Cardiac septum (tissue), 1 donor: ENCODE results near the gene SKI. TPM values are rescaled to one million over a fixed set of nuclear protein-coding genes. Genes with fewer than 3 reads are reported as not detected.
A peak's percentile ranks its signal among the peaks of the same experiment; 100 is the strongest.

Experiments used
- DNase-seq: peaks from one replicate; pipeline ENCODE4 v3.0.0-alpha.2; 2020; ENCODE audit warnings: low spot score
- intact Hi-C: fragments of 100-400 bp; cut with DNase I; formaldehyde crosslinking; loops from one replicate; pipeline ENCODE4 v1.14.0; 2022
- total RNA-seq: library from RNA; stranded (reverse); fragmentation: NEBNext Ultra II Directional; extraction: Animal tissue kit (Norgen Biotek cat#: 25700); gene quantifications from one replicate; pipeline ENCODE4 v1.2.1, GENCODE V29; 2021
- donor health status: DM: no; HTN: no; CAD: no.

SKI gene
- total RNA-seq, 1 donor from 2014 or later, result 39.9 TPM

DNA sequence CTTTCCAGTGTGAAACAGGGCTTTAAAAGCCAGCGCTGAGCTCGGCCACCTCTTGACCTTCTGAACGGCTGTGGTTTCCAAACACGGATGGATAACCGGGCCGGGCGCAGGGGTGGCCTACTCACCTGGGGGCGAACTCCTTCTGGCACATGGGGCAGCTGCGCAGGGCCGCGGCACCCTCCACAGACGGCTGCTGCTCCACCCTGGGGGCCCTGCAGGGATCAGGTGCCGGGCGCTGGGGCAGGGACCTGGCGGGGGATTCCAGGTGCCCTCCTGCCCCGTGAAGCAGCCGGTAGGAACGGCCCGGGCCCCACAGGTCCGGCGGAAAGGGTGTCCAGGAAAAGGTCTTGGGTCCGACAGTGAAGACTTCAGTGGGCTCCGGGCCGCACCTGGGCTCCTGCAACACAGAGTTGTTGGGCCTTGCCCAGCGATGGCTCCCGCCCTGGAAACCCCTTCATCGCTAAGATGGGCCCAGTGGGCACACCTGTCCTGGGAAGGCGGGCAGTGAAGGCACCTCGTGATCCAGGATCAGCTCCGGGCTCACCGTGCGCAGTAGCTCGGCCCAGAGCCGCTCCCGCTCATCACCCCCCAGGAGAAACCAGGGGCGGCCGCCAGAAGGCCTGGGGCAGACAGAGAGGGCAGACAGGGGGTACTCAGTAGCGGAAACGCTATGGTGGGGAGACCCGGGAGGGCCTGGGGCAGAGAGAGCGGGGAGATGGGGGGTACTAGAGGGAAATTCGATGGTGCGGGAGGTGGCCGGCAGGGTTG lies 34.4 kb upstream of the SKI start:
- intact Hi-C loops, result no loop called here

GRCh38 chr1:2194319-2194897 lies 33.7 kb upstream of the SKI start, which contains the start of gene FAAP20:
Gene FAAP20 (minus strand): TSS chr1:2194772. CDS start chr1:2194749, 23 bp downstream.
- intact Hi-C loops, result no loop called here
- peak; percentile 88 for DNase-seq

More for the DNA sequence above, 34.4 kb upstream of the SKI start:
- no peak for DNase-seq

GRCh38 chr1:2194898-2195673 lies 33.0 kb upstream of the SKI start:
- intact Hi-C loops, result loop anchor here (1.0 to 5.0 kb wide), 3 partner anchors 186 to 447 kb away; no protein-coding TSS in a partner anchor
- peak; percentile 95 for DNase-seq

GRCh38 chr1:2195785-2196184 lies 32.3 kb upstream of the SKI start:
- no peak for DNase-seq
- intact Hi-C loops, result loop anchor here (1.0 to 5.0 kb wide), 4 partner anchors 119 to 447 kb away; no protein-coding TSS in a partner anchor

- DNase-seq, result no peak
- intact Hi-C loops, result loop anchor here (2.0 to 5.0 kb wide), 3 partner anchors 118 to 445 kb away; no protein-coding TSS in a partner anchor
These were observed 31.0 kb upstream of the SKI start for GRCh38 chr1:2196901-2197638.

- DNase-seq, result no peak
- intact Hi-C loops, result loop anchor here (2.0 to 5.0 kb wide), 3 partner anchors 117 to 445 kb away; no protein-coding TSS in a partner anchor
These were observed 30.4 kb upstream of the SKI start for GRCh38 chr1:2197707-2198165.

- no peak for DNase-seq
- intact Hi-C loops, result loop anchor here (5.0 kb wide), 2 partner anchors 349 to 444 kb away; no protein-coding TSS in a partner anchor
These were observed 29.5 kb upstream of the SKI start for GRCh38 chr1:2198571-2198970.

GRCh38 chr1:2199042-2199810 lies 28.9 kb upstream of the SKI start:
- peak; percentile 93 for DNase-seq
- intact Hi-C loops, result loop anchor here (5.0 kb wide), 2 partner anchors 348 to 443 kb away; no protein-coding TSS in a partner anchor

- no peak for DNase-seq
- intact Hi-C loops, result no loop called here
These were observed 27.7 kb upstream of the SKI start for GRCh38 chr1:2200308-2200943.

DNA sequence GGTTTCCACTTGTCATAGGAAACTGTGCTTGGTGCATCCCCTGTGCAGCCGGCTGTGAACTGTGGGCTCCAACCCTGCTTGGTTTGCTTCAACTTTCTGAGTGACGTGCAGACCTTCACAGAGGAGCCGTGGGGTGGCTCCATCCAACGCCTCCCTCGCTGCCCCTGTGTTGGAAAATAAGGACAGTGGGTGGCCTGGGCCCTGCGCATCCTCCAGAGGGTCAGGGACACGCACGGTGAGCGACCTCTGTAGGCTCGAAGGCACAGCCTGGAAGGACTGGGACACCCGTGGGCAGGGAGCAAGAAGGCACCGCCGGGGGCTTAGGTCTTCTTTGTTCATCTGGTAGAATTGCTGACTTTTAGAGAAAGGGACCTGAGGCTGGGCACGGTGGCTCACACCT lies 27.1 kb upstream of the SKI start:
- no peak for DNase-seq
- intact Hi-C loops, result no loop called here

DNA sequence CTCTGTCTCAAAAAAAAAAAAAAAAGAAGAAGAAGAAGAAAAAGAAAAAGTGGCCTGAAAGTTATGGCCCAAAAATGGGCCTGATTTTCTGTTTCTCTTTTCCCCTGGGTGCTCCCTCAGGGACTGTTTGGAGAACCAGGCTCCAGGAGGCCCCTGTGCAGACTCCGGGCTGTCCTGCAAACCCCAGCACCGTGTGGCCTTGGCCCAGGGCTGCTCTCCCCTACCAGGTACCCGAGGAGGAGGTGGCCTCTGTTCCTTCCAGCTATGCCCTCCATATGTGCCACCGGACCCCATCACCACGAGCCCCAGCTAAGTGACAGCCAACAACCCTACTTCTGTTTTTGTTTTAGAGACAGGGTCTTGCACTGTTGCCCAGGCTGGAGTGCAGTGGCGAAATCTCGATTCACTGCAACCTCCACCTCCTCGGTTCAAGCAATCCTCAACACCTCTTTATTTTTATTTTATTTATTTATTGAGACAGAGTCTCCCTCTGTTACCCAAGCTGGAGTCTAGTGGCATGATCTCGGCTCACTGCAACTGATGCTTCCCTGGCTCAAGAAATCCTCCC lies 26.0 kb upstream of the SKI start:
- intact Hi-C loops, result no loop called here
- no peak for DNase-seq

- DNase-seq, result no peak
- intact Hi-C loops, result no loop called here
These were observed 25.1 kb upstream of the SKI start for GRCh38 chr1:2202843-2203601.

DNA sequence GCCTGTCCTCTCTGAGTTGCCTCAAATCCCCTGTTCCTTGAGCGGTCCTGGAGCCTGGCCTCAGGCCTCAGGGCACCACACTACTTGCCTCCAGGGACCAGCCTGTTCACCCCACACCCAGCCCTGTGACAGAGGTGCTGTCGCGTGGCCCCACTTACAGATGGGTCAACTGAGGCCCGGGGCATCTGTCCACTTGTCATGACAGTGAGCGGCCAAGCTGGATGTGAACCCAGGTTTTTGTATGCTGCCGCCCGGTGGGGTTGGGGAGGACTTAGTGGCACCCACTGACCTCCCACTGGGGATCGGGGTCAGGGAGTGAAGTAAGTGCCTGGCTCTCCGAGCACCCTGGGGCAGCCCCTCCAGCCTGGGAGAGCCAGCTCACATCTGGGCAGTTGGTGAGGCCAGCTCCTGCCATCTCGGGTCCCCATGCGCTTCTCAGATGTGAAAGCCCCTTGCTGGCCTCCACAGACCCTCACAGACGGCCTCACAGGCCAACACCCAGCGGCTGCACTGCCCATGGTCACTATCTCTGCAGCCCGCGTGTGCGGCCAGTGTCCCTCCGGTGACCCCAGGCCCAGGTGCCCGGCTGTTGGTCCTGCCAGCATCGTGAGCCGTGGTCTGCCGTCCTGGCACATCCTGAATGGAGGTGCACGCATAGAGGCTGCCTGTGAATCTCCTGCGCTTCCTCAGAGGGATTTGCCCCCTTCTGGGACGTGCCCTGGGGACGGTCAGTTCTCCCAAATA lies 24.3 kb upstream of the SKI start:
- intact Hi-C loops, result loop anchor here (2.0 kb wide), 1 partner anchor 27 kb away; no protein-coding TSS in a partner anchor
- DNase-seq, result no peak

DNA sequence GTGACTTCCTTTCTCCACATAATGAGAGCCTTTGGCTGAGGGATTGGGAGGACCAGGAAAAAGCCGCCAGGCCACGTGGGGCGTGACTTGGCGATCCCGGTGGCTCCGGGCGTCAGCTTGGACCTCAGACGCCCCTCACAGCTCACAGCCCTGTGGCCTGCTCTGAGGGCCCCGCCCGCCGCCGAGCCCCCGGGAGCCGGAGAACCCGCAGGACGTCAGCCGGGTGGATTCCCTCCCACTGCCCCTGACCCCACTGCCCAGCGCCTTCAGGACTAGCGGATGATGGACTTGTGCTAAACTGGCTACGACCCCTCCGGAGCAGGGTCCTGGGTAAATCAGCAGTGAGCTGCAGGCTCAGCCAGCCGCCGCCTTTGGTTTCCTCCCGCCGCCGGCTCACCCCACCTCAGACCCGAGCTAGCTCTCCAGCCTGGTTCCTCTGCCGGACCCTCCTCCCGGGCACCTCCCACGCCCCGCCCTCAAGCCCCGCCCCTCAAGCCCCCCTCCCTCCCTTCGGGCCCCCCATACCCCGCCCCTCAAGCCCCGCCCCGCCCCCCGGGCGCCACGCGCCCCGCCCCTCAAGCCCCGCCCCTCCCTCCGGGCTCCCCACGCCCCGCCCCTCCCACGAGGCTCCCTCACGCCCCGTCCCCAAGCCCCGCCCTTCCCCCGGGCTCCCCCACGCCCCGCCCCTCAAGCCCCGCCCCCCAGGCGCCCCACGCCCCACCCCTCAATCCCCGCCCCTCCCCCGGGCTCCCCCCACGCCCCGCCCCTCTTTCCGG lies 23.5 kb upstream of the SKI start:
- peak; percentile 94 for DNase-seq
- intact Hi-C loops, result loop anchor here (2.0 kb wide), 1 partner anchor 26 kb away; no protein-coding TSS in a partner anchor

DNA sequence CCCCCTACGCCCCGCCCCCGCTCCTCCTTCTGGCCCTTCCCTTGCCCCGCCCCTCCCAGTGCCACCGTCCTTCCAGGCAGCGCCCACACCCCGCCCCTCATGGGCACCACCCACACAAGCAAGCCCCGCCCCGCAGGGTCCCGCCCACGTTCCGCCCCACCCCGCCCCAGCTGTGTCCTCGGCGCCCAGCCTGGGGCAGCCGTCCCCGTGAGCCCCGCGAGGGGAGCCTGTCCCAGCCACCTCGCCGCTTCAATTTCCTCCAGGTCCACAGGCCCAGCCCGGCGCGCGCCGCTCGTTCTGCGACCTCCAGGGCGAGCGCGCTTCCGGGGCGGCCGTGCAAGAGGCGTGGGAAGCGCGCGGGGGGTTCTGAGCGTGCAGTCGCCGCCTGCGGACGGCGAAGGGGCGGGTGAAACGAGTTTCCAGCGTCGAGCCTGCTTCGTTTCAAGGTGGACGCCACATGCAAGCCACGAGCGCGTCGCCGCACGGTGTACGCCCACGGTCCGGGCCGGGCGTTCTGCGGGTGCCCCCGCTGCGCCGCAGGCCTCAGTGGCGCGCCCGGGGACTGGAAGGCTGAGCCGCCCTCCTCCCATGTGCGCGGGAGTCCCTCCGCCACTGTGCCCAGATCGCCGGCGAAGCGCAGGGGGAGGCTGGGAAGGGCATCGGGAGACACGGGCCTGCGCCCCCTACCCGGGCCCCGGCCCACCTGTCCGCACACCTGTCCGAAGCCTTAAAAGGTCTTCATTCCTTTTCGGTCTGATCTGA lies 22.7 kb upstream of the SKI start:
- intact Hi-C loops, result loop anchor here (2.0 kb wide), 1 partner anchor 25 kb away; no protein-coding TSS in a partner anchor
- DNase-seq, result peak; percentile 99
